Measurements from ENCODE around the gene SLC28A2.

SLC28A2 gene

GRCh38 chr15:45326741-45327140 is 74.7 kb downstream of the SLC28A2 start:
- DNase-seq, result no peak

All from inflammatory macrophage treated with lipopolysaccharide for 4 hours (primary cell).